GM10248 (cell line): ENCODE measurements around the gene FAM9A.
"Not testable (repeated sequence)": the region's sequence is repeated elsewhere in the genome, so short reads cannot be mapped to it uniquely, and the experiment has no call there.

Experiments
- CTCF ChIA-PET: fragments of 300-600 bp; sonication (Branson Sonifier 250); formaldehyde crosslinking; extraction: SDS; loops from one replicate; lab custom pipeline; 2021; ENCODE audit warnings: antibody characterized with exemption; lab: Yijun Ruan, JAX
- POLR2A ChIA-PET: fragments of 350-650 bp; sonication (Branson Sonifier 250); formaldehyde crosslinking; extraction: SDS; loops from one replicate; lab custom pipeline; 2020; ENCODE audit warnings: antibody characterized with exemption; lab: Yijun Ruan, JAX
- DNase-seq: peaks from one replicate; pipeline ENCODE4 v3.0.0; 2012; ENCODE audit errors: extremely low spot score
- CTCF ChIP-seq: IDR thresholded peaks from 2 replicates; pipeline ENCODE4 v1.5.1; 2012; ENCODE audit warnings: mild to moderate bottlenecking, low read depth; ENCODE audit errors: extremely low read depth, missing control alignments, control extremely low read depth

The FAM9A gene

GRCh38 chrX:8784162-8784561 is 17.0 kb downstream of the FAM9A start:
- POLR2A ChIA-PET = no interaction called here
- CTCF ChIA-PET = no interaction called here
- TF ChIP-seq CTCF = no peak
- no peak for DNase-seq

- DNase-seq = no peak
- ChIA-PET POLR2A (no interaction called here), CTCF (no interaction called here)
- TF ChIP-seq CTCF = no peak
Measured at GRCh38 chrX:8783714-8784098, 17.5 kb downstream of the FAM9A start.

- ChIA-PET CTCF (no interaction called here), POLR2A (no interaction called here)
- DNase-seq = no peak
- TF ChIP-seq CTCF = peak; percentile 29
Measured at GRCh38 chrX:8783097-8783713, 18.0 kb downstream of the FAM9A start.

- no peak for DNase-seq
- ChIA-PET POLR2A (no interaction called here), CTCF (no interaction called here)
- TF ChIP-seq CTCF = no peak
Measured at GRCh38 chrX:8782595-8782994, 18.6 kb downstream of the FAM9A start.

- DNase-seq, POLR2A ChIA-PET, CTCF ChIA-PET: not testable (repeated sequence)
Measured at GRCh38 chrX:8781921-8782320, 19.3 kb downstream of the FAM9A start.

GRCh38 chrX:8773117-8773516 is 28.1 kb downstream of the FAM9A start:
- POLR2A ChIA-PET = no interaction called here
- DNase-seq = no peak
- TF ChIP-seq CTCF = no peak
- CTCF ChIA-PET = no interaction called here

GRCh38 chrX:8760021-8760420 is 41.2 kb downstream of the FAM9A start:
- DNase-seq = no peak
- TF ChIP-seq CTCF = no peak
- ChIA-PET POLR2A (no interaction called here), CTCF (no interaction called here)

- POLR2A ChIA-PET, DNase-seq, CTCF ChIA-PET: not testable (repeated sequence)
Measured at GRCh38 chrX:8758706-8759105, 42.5 kb downstream of the FAM9A start.

- CTCF ChIA-PET, POLR2A ChIA-PET, DNase-seq: not testable (repeated sequence)
Measured at GRCh38 chrX:8757609-8758389, 43.4 kb downstream of the FAM9A start.
